NCI-H460 (cell line): ENCODE data around the gene CYP2W1. TPM values are rescaled to one million over a fixed set of nuclear protein-coding genes. Genes with fewer than 3 reads are reported as not detected.
"Not testable (repeated sequence)": the region's sequence is repeated elsewhere in the genome, so short reads cannot be mapped to it uniquely, and the experiment has no call there.

Experiments
- DNase-seq: peaks from one replicate; pipeline ENCODE4 v3.0.0-alpha.2; 2016; ENCODE audit warnings: low read depth; ENCODE audit errors: extremely low read depth
- total RNA-seq: library from RNA; depleted of rRNA; stranded (reverse); fragments of >200 nt; shearing (Covaris generic); gene quantifications from 2 replicates; pipeline ENCODE4 v1.2.3, GENCODE V29; 2014

Gene CYP2W1
- total RNA-seq, 1 experiment from 2014 or later, result 0.05 TPM

DNA sequence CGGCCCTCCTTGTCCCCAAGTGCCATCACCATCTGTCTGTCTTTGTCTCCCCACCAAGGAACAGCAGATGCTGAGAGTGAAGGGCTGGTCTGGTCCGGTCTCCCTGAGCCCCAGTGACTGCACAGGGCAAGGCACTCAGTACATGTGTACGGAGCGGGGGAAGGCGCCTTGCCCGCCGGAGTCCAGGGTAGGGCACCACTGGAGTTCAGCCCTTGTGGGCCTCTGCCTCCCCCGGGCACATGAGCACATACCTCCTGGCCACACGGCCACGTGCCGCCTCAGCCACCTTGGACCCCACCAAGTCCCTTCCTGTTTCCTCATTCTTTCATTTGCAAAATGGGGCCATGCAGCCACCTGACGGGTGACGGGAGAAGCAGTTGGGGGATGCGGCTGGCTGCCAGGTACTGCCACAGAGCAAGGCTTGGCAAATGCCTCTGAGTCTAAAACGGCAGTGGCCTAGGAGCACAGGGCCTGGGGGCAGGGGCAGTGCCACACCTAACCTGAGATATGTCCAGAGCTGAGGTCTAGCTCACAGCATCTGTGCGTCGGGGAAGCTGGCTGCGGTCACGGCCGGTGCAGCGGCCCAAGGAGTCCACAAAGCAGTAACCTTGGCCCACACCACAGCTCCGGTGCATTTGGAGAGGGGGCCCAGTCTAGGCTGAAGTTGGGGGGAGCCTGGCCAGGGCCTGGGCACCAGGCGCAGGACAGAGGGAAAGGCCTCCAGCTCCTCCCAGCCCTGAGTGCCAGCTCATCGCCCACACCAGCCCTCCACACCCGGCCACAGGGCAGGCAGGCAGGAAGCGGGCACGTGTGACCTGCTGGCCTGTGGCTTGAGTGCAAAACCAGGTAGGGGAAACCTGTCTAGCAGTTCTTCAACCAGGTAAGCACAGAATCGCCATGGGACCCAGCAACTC, 33.7 kb upstream of the CYP2W1 start:
- DNase-seq, result no peak

DNA sequence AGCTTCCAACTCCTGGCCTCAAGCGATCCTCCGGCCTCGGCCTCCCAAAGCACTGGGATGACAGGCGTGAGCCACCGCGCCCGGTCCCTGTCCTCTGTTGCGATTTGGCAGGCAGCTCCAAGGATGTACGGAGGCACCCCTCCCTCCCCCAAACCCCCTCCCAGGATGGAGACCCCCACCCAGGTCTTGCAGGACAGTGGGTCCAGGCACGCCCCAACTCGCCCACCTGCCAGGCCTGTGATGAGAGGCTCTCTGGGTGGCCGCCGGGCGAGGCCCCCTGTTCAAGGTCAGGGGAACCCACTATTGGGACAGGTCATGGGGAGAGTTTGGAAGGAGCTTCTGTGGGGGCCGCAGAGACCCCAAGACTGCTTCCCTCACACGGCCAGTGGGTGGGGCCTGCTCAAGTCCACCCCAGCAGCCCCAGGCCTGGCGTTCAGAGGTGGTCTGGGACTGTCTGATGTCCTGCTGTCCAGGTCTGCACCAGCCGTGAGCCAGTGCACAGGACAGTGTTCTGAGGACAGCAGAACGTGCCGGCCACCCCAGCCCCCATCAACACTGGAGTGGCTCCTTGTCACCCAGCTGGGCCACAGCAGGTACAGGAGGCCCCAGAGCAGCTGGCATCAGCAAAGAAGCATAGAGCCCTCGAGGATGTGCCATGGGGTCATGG, 31.0 kb upstream of the CYP2W1 start:
- no peak for DNase-seq

DNA sequence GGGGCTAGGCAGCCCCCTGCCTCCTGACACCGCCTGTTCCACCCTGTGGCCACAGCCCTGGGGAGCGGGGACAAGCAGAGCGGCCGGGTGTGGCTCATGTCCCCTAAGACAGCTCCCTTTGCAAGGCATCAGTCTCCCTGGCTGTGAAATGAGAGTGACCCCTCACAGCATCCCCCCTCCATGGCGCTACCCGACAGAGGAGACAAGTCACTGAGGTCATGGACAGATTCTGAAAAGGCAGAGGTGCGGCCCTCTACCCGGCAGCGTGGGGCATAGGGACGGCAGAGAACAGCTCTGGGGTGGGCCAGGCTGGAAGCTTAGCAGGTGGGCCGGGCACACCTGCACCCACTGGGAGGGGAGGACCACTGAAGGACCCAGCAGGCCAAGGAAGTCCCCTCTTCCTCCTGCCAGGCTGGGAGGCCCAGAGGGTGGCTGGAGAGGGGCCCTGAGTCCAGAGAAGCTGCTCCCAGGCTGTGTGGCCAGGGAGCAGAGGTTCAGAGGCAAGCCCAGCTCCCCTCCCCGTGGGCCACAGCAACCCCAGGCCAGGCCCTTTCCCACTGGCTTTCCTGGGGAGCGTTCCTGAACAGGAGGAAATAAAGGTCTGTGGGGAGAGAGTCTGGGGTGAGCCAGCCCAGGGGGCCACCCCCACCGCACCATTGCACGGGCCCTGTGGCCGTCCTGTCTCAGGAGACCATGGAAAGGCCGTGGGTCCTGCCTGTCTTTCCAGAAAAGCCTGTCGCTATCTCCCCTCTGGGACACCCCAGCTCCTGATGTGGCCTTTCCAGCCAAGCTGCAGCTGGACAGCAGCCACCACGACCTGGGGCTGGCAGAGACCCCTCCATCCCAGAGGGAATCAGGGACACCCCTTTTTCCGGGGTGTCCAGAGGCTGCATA, 30.2 kb upstream of the CYP2W1 start:
- no peak for DNase-seq

DNA sequence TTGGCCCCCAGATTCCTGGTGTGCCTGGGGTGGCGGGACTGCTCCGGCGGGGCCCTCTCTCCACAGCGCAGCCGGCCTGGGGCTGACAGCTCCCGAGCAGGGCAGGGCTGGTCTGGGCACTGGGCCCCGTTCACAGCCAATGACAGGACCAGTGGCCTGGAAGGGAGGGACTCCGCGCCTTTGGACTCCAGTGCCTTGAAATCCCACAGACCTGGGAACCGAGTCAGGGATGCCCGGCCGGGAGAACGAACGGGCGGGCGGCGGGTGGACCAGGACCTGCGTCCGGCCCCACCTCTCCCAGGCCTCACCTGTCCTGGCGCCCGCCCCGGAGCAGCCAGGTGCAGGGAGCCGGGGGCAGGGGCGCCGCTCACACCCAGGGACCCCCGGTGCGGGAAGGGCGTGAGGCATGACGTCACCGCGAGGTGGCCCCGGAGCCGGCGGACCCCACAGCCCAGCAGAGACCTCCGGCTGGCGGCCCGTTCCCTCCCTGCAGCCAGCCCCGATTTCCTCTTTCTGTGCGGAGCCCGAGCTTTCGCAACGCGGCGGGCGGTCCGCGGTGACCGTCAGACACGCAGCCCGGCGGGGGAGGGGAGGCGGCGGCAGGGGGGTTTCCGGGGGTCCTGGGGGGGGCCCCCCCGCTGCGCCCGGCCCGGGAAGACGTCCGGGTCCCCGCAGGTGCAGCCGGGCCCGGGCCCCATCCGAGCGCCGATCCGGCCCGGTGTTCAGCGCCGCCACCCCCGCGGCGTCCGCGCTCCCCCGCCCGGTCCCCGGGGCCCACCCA, 29.2 kb upstream of the CYP2W1 start:
- DNase-seq, result no peak

DNA sequence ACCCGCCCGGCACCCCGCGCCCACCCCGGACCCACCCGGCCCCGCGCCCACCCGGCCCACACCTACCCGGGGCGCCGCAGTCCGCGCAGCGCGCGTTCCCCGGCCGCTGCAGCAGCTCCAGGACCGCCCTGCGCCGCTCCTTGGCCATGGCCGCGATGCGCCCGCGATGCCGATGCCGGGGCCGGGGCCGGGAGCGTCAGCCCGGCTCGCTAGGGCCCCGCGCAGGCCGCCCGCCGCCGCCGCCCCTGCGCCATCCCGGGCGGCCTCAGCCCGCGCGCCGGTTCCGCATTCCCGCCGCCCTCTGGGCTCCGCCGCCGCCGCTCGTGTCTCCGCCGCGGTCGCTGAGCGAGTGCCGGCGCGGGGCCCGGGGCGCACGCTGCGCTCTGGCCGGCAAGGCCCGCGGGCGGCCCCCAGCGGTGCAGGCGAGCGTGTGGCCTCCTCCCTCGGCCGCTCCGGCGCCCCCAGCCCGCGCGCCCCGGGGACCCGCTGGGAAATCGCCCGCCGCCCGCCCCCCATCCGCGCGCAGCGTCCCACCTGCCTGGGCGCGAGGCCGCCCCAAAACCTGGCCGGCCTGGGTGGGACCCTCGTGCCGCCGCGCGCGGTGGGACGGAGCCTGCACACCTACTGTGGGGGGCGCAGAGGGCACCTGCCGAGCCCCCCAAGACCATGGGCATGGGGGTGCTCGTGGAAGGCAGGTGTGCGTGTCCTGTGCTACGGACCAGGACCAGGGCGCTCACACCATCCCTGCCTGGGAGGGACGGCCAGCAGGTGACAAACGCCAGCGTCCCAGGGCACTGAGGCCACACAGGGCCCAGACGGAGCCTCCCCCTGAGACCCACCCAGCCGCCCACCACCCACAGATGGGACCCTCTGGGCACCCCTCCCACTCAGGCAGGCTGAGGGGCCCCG, 28.4 kb upstream of the CYP2W1 start, which contains the start of gene ADAP1:
Gene ADAP1, minus strand, starts transcription at position 351 of the 909 bp plus-strand sequence. Its CDS starts 203 bp downstream, at position 148.
- peak; percentile 47 for DNase-seq

DNA sequence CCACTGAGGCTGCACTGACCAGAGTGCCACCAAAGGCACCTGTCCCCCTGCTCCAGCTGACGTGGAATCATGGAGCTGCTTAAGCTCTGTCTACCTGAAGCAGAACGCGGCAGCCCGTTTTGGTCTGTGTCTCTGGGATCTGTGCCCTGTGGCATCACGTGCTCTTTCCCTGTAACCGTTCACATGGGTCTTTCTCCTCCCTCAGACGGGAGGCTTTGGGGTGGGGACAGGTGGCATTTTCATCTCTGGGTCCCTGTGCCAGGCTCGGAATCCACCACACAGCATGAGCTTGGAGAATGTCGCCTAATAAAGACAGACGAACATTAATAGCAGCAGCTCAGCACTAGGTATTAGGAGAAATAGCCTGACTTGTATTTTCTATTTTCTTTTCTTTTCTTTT, 26.9 kb upstream of the CYP2W1 start:
- DNase-seq, result no peak

DNA sequence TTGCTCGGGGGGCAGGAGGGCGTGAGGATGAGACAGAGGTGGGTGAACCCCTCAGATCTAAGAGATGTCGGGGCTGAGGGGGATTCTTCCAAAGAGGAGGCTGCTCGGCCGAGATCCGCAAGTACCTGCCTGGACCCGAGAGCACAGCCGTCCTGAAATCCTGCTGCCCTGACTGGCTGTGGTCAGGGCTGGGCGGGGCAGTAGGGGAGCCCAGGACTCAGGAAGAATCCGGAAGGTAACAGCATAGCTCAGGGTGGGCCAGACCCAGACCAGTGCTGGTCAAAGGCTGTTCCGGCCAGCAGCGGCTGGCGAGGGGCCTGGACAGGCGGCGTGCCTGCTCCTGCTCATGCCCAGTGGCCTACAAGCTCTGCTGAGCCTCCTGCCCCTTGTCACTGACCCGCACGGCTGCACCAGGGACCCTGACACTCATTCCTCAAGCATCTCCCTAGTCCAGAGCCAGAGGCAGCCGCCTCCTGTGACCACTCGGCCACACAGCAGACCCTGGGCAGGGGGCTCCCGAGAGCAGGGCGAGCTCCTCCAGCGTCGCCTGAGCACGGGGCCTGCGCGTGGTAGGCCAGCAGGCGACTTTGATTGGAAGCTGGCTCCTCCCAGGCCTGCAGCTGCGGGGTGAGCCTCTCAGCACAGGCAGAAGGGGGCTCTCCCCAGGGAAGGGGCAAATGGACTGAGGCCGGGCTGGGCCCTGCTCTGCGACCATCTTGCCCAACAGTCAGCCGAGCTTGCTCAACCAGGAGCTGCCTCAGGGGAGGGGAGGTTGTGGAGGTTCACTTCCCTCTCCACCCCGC, 25.4 kb upstream of the CYP2W1 start:
- DNase-seq, result no peak

DNA sequence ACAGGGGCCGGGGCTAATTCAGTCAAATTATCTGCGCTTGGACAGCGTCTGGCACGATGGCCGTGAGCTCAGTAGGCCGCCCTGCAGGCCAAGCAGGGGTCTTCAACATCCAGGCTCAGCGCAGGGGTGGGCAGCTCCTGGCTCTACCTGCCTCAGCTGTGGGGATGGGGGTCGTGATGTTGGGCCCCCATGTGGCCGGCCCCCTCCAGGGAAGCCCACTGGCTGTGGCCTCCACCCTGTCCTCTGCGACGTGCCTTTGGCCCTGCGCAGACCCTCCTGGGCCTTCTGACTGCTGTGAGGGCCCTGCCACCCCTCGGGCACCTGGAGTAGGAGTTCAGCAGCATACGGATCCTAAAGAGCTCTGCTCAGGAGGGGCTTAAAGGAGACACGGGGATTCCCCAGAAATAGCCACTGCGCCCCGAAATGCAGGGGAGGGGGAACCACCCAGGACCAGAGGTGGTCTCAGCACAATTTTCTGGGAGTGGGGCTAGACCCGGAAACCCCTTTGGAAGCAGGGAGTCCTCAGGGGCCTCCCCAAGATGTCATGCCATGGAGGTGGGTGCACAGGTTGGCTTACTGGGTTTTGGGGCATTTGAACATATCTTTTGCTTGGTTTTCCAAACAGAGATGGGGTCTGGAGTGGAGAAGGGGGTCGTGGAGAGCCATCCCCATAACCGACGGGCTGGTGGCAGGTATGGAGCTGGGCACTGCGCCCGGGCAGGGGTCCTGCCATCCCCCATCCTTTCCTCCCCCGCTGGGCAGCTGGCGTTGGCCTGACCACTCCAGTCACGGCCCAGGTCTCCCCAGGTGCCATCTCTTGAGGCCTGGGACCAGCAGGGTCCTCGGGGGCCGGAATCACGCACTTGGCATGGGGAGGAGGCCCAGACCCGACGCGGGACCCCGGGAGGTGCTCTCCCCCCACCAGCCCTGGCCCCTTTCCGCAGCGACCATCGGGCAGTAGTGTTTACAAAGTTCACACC, 24.5 kb upstream of the CYP2W1 start:
- DNase-seq, result no peak

DNA sequence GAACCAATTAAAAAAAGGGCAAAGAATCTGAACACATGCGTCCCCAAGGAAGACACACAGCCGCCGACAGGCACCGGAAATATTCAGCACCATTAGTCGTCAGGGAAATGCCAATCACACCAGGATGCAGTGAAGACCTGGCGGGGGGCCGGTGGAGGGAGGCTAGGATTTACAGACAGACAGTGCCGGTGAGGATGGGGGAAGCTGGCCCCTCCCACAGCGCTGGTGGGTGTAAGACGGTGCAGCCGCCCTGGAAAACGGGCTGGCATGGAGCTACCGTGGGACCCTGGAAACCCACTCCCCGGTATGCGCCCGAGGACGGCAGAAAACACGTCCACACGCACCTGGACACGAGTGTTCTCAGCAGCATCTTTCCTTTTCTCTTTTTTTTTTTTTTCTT, 23.7 kb upstream of the CYP2W1 start:
- no peak for DNase-seq

DNA sequence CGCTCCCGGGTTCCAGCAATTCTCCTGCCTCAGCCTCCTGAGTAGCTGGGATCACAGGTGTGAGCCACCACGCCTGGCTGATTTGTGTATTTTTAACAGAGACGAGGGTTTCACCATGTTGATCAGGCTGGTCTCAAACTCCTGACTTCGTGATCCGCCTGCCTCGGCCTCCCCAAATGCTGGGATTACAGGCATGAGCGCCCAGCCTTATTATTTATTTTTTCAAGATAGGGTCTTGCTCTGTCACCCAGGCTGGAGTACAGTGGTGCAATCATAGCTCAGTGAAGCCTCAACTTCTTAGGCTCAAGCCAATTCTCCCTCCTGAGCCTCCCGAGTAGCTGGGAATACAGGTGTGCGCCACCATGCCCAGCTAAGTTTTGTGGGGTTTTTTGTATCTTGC, 23.2 kb upstream of the CYP2W1 start:
- DNase-seq, result not testable (repeated sequence)

DNA sequence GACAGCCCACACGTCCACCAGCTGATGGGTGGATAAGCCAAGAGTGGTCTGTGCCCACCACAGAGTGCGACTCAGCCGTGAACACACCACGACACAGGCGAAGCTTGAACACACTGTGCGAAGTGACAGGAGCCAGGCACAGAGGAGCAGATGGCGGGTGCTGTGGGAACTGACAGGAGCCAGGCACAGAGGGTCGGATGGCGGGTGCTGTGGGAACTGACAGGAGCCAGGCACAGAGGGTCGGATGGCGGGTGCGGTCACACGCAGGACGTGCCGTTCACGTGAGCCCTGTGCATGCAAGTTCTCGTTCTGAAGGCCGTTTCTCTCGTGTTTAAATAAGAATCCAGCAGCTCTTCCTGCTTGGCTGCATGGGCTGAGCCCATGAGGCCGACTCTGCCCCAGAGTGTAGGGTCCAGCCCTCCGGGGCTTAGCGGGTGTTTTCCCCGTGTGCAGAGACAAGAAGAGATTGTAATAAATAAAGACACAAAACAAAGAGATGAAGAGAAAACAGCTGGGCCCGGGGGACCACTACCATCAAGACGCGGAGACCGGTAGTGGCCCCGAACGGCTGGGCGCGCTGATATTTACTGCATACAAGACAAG, 22.6 kb upstream of the CYP2W1 start:
- DNase-seq, result no peak

DNA sequence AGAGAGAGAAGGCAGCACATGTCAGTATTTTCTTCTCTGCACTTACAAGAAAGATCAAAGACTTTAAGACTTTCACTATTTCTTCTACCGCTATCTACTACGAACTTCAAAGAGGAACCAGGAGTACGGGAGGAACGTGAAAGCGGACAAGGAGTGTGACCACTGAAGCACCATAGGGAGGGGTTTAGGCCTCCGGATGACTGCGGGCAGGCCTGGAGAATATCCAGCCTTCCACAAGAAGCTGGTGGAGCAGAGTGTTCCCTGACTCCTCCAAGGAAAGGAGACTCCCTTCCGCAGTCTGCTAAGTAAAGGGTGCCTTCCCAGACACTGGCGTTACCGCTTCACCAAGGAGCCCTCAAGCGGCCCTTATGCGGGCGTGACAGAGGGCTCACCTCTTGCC, 22.0 kb upstream of the CYP2W1 start:
- DNase-seq, result not testable (repeated sequence)

DNA sequence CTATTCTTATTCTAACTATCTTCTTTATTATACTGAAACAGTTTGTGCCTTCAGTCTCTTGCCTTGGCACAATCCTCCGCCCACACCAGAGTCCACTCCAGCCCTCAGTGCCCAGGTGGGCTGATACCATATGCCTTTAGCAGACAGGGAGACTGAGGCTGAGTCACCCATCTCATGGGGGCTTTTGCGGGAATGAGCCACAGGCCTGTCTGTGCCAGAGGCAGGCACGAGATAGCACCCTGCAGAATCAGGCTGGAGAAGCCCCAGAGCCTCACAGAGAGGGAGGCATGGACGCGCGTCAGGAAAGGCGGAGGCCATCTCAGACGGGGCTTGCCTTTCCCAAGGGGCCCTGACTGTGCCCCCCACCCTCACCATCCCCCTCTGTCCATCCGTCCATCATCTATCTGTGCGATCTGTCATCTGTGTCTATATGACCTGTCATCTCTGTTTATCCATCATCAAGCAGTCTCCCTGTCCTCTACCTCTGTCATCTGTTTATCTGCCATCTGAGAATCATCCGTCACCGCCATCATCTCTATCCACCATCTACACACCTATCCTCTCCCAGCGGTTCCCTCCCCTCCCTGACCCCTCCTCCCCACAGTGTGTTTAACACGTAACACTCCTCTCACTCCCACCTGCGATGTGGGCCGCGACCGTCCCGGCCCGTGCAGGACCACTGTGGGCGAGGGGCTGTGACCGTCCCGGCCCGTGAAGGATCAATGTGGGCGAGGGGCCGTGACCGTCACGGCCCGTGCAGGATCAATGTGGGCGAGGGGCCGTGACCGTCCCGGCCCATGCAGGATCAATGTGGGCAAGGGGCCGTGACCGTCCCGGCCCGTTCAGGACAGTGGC, 21.2 kb upstream of the CYP2W1 start:
- no peak for DNase-seq

DNA sequence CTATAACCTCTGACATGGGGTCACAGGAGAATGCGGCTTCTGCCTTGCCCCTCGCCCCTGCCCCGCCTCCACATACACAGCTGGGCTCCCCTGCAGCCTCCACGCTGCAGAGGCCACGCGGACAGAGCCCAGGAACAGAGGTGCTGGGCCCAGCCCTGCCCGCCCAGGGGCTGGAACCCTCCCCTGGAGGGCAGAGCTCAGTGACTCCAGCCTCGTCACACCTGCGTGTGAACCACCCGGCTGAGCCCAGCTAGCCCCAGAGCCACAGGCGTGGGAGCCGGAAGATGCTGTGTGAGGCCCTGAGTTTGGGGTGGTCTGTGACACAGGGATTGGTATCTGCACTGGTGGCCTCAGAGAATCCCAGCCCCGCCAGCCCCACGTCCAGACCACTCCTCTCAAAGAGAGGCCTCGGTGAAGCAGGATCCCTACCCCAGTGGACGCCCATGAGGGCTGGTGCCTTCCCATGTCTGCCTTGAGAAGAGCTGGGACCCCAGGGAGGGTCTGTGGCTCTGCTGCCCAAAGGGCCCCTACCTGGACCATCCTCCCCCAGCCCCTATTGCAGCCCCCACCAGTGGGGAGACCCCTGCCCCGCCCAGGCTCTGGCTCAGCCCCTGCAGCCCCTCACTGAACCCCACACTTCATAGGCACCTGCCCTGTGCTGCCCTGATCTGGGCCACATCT, 20.4 kb upstream of the CYP2W1 start:
- DNase-seq, result no peak
